Mesenteric fat pad (tissue), 1 donor: ENCODE measurements around the gene JAK2. TPM values are rescaled to one million over a fixed set of nuclear protein-coding genes. Genes with fewer than 3 reads are reported as not detected.

Experiments used
- DNase-seq: peaks from one replicate; pipeline ENCODE4 v3.0.0-alpha.2; 2020; ENCODE audit warnings: low spot score
- total RNA-seq: library from RNA; stranded (reverse); fragmentation: NEBNext Ultra II Directional; extraction: Animal tissue kit (Norgen Biotek cat#: 25700); gene quantifications from one replicate; pipeline ENCODE4 v1.2.1, GENCODE V29; 2021
- donor health status: DM: yes; HTN: yes; CAD: no.

The JAK2 gene
- total RNA-seq, 1 donor from 2014 or later: 25.1 TPM

- DNase-seq: no peak
Observed at GRCh38 chr9:5140151-5140550, 155.1 kb downstream of the JAK2 start.

- no peak for DNase-seq
Observed at GRCh38 chr9:5144217-5144616, 159.1 kb downstream of the JAK2 start.

- DNase-seq: no peak
Observed at GRCh38 chr9:5146241-5146640, 161.2 kb downstream of the JAK2 start.

Other genes with a start within 250 kb of the JAK2 start
- 69.8 TPM for gene AK3, start 244.1 kb upstream of the JAK2 start, total RNA-seq
- gene RCL1, start 192.3 kb upstream of the JAK2 start, total RNA-seq: 33.8 TPM
- gene INSL6, start 200.4 kb downstream of the JAK2 start, total RNA-seq: not detected
- not detected for gene INSL4, start 246.1 kb downstream of the JAK2 start, total RNA-seq